H9 (cell line): ENCODE measurements around the gene DIPK1C. TPM values are rescaled to one million over a fixed set of nuclear protein-coding genes. Genes with fewer than 3 reads are reported as not detected.

Experiments
- DNase-seq: peaks from one replicate; pipeline ENCODE4 v3.0.0-alpha.2; 2017
- H2AFZ ChIP-seq: one replicate; pipeline ENCODE4 v1.6.1; 2013; ENCODE audit warnings: mild to moderate bottlenecking, low read length, control low read depth, moderate library complexity
- H2AK5ac ChIP-seq: 2 replicates; pipeline ENCODE4 v1.6.1; 2013; ENCODE audit warnings: low read length, control low read depth, mixed read lengths; ENCODE audit not compliant: insufficient read length
- H2BK120ac ChIP-seq: one replicate; pipeline ENCODE4 v1.6.1; 2013; ENCODE audit warnings: low read depth, mild to moderate bottlenecking, low read length, control low read depth, inconsistent platforms; ENCODE audit not compliant: poor library complexity, severe bottlenecking
- H2BK12ac ChIP-seq: 2 replicates; pipeline ENCODE4 v1.6.1; 2013; ENCODE audit warnings: low read length, control low read depth, mixed read lengths, low read depth; ENCODE audit not compliant: insufficient read length
- H2BK15ac ChIP-seq: 2 replicates; pipeline ENCODE4 v1.6.1; 2013; ENCODE audit warnings: low read depth, low read length, control low read depth
- H2BK20ac ChIP-seq: one replicate; pipeline ENCODE4 v1.6.1; 2013; ENCODE audit warnings: low read depth, mild to moderate bottlenecking, low read length, control low read depth, inconsistent platforms; ENCODE audit not compliant: poor library complexity, severe bottlenecking
- H2BK5ac ChIP-seq: 2 replicates; pipeline ENCODE4 v1.6.1; 2013; ENCODE audit warnings: low read length, control low read depth, mixed read lengths; ENCODE audit not compliant: insufficient read length
- H3K14ac ChIP-seq: 2 replicates; pipeline ENCODE4 v1.6.1; 2013; ENCODE audit warnings: low read length, control low read depth; ENCODE audit not compliant: insufficient read depth
- H3K18ac ChIP-seq: 2 replicates; pipeline ENCODE4 v1.6.1; 2013; ENCODE audit warnings: low read depth, mild to moderate bottlenecking, mixed read lengths, low read length, control low read depth; ENCODE audit not compliant: insufficient read length
- H3K23ac ChIP-seq: 2 replicates; pipeline ENCODE4 v1.6.1; 2013; ENCODE audit warnings: low read length, control low read depth, mixed read lengths, low read depth; ENCODE audit not compliant: insufficient read length
- H3K23me2 ChIP-seq: 2 replicates; pipeline ENCODE4 v1.6.1; 2013; ENCODE audit warnings: low read depth, mild to moderate bottlenecking, mixed read lengths, low read length, control low read depth; ENCODE audit not compliant: insufficient read length, poor library complexity, severe bottlenecking
- H3K27ac ChIP-seq: 2 replicates; pipeline ENCODE4 v1.5.1; 2013; ENCODE audit warnings: low read length, control low read depth, mixed read lengths, low read depth; ENCODE audit not compliant: insufficient read length
- H3K27me3 ChIP-seq: 2 replicates; pipeline ENCODE4 v1.6.1; 2013; ENCODE audit warnings: low read length, control low read depth, inconsistent platforms; ENCODE audit not compliant: insufficient read depth
- H3K4ac ChIP-seq: 2 replicates; pipeline ENCODE4 v1.6.1; 2013; ENCODE audit warnings: low read depth, mild to moderate bottlenecking, control low read depth, inconsistent platforms, low read length, moderate library complexity
- H3K4me1 ChIP-seq: 2 replicates; pipeline ENCODE4 v1.6.1; 2013; ENCODE audit warnings: low read length, control low read depth, inconsistent platforms; ENCODE audit not compliant: insufficient read depth
- H3K4me2 ChIP-seq: 2 replicates; pipeline ENCODE4 v1.6.1; 2013; ENCODE audit warnings: low read length, control low read depth, mixed read lengths; ENCODE audit not compliant: insufficient read length, insufficient read depth
- H3K56ac ChIP-seq: 2 replicates; pipeline ENCODE4 v1.6.1; 2013; ENCODE audit warnings: low read depth, mild to moderate bottlenecking, mixed read lengths, low read length, control low read depth; ENCODE audit not compliant: insufficient read length
- H3K79me1 ChIP-seq: 2 replicates; pipeline ENCODE4 v1.6.1; 2013; ENCODE audit warnings: low read depth, mild to moderate bottlenecking, moderate library complexity, low read length, control low read depth, inconsistent platforms; ENCODE audit not compliant: insufficient read depth, poor library complexity, severe bottlenecking
- H3K79me2 ChIP-seq: 2 replicates; pipeline ENCODE4 v1.6.1; 2013; ENCODE audit warnings: low read length, control low read depth, inconsistent platforms; ENCODE audit not compliant: insufficient read depth
- H3K9ac ChIP-seq: 2 replicates; pipeline ENCODE4 v1.6.1; 2013; ENCODE audit warnings: low read length, control low read depth, mixed read lengths; ENCODE audit not compliant: insufficient read length; ENCODE audit errors: extremely low read depth
- H3K9me3 ChIP-seq: one replicate; pipeline ENCODE4 v1.6.1; 2013; ENCODE audit warnings: low read depth, low read length, inconsistent platforms; ENCODE audit not compliant: control insufficient read depth
- H3T11ph ChIP-seq: one replicate; pipeline ENCODE4 v1.6.1; 2013; ENCODE audit warnings: mild to moderate bottlenecking, low read length, control low read depth, inconsistent platforms
- H4K20me1 ChIP-seq: one replicate; pipeline ENCODE4 v1.6.1; 2013; ENCODE audit not compliant: control insufficient read depth, insufficient read length, insufficient read depth
- H4K5ac ChIP-seq: 2 replicates; pipeline ENCODE4 v1.6.1; 2013; ENCODE audit warnings: low read depth, mild to moderate bottlenecking, mixed read lengths, low read length, control low read depth; ENCODE audit not compliant: insufficient read length
- H4K8ac ChIP-seq: replicated peaks from 2 replicates; pipeline ENCODE4 v1.6.1; 2013; ENCODE audit warnings: low read length, control low read depth, mixed read lengths, low read depth; ENCODE audit not compliant: insufficient read length
- H4K91ac ChIP-seq: 2 replicates; pipeline ENCODE4 v1.6.1; 2013; ENCODE audit warnings: low read depth, mild to moderate bottlenecking, moderate library complexity, mixed read lengths, low read length, control low read depth; ENCODE audit not compliant: insufficient read length
- H3K27ac Mint-ChIP-seq, 3 experiments: 2 replicates in 2 of 3; 3 replicates in 1 of 3; pipeline ENCODE4 v1.8.0; 2020 to 2021; ENCODE audit warnings: mixed read lengths in 3 of 3, mild to moderate bottlenecking in 1 of 3, moderate library complexity in 1 of 3
- H3K27me3 Mint-ChIP-seq: 2 replicates; pipeline ENCODE4 v1.8.0; 2021; ENCODE audit warnings: low read depth, mild to moderate bottlenecking, moderate library complexity, mixed read lengths
- H3K36me3 Mint-ChIP-seq, 3 experiments: 2 replicates in 2 of 3; 3 replicates in 1 of 3; pipeline ENCODE4 v1.8.0; 2020 to 2021; ENCODE audit warnings: low read depth in 3 of 3, mixed read lengths in 3 of 3; ENCODE audit not compliant: insufficient read depth in 1 of 3
- H3K4me1 Mint-ChIP-seq, 2 experiments: 2 replicates each; pipeline ENCODE4 v1.8.0; 2020; ENCODE audit warnings: mixed read lengths in 2 of 2
- H3K4me3 Mint-ChIP-seq, 2 experiments: 2 replicates in 1 of 2; 3 replicates in 1 of 2; pipeline ENCODE4 v1.8.0; 2020 to 2021; ENCODE audit warnings: mild to moderate bottlenecking in 2 of 2, mixed read lengths in 2 of 2, moderate library complexity in 1 of 2
- H3K9me3 Mint-ChIP-seq, 2 experiments: 2 replicates in 1 of 2; 3 replicates in 1 of 2; pipeline ENCODE4 v1.8.0; 2020; ENCODE audit warnings: mild to moderate bottlenecking in 2 of 2, mixed read lengths in 2 of 2, moderate library complexity in 1 of 2
- WGBS: extraction: QIAGEN DNeasy Blood & Tissue Kit; methylation state at CpG from one replicate; pipeline ENCODE4 v1.1.7; 2013; ENCODE audit warnings: missing lambda C conversion rate, low lambda C conversion rate, mixed read lengths; ENCODE audit not compliant: insufficient read length; ENCODE audit errors: extremely low coverage; 5-methylcytosine and 5-hydroxymethylcytosine counted together
- total RNA-seq: library from RNA; stranded (reverse); gene quantifications from 2 replicates; pipeline ENCODE4 v1.2.1, GENCODE V29; 2021
- TF ChIP-seq, protein P1 (sequence below): fragments of 200-600 bp; sonication (generic); conservative IDR thresholded peaks from 3 replicates; pipeline ENCODE4 v1.8.0; 2021; ENCODE audit warnings: antibody characterized with exemption, mild to moderate bottlenecking

The DIPK1C gene
- total RNA-seq, 1 experiment from 2014 or later, result not detected

DNA sequence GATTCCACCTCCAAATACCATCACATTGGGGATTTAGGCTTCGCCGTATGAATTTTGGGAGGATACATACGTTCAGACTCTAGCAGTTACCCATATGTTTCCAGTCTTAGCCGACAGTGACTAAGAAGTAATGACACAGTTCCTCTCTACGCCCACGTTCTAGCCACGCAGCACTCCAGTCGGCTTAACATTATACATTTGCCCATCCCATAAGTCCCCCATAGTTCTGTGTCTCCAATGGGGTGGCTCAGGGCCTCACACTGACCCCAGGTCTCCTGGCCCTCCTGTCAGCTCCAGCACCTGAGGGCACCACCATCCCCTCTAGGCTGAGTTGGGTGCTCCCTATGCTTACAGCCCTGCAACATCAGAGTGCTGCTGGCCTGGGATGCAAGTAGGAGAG is 20.7 kb upstream of the DIPK1C start:
- H3K4me1 Mint-ChIP-seq, result peaks cover 3 to 4% of the 10 kb centered on the region in 2 experiments; a peak in 3 of 4 replicates
- Histone ChIP-seq H3K18ac (no peak overlapping the region), H3K9me3 (no peaks in the 10 kb centered on the region), H2BK120ac (no peak overlapping the region), H3K27me3 (no peaks in the 10 kb centered on the region), H2AFZ (no peak overlapping the region), H3K79me1 (no peaks in the 10 kb centered on the region), H3K23me2 (no peaks in the 10 kb centered on the region), H3K23ac (no peak overlapping the region), H3T11ph (no peak overlapping the region), H4K5ac (no peak overlapping the region), H3K4me2 (no peak overlapping the region), H3K79me2 (no peaks in the 10 kb centered on the region), H3K9ac (no peak overlapping the region), H3K4me1 (no peaks in the 10 kb centered on the region), H4K20me1 (no peaks in the 10 kb centered on the region), H2BK5ac (no peak overlapping the region), H2AK5ac (no peak overlapping the region), H2BK15ac (no peak overlapping the region), H2BK20ac (no peak overlapping the region), H3K56ac (no peak overlapping the region), H4K8ac (no peak overlapping the region), H3K4ac (no peak overlapping the region), H3K27ac (no peak overlapping the region), H3K14ac (no peak overlapping the region), H2BK12ac (no peak overlapping the region), H4K91ac (no peak overlapping the region)
- no peak overlapping the region; a peak in 1 of 7 replicates for H3K27ac Mint-ChIP-seq
- TF ChIP-seq, protein P1, sequence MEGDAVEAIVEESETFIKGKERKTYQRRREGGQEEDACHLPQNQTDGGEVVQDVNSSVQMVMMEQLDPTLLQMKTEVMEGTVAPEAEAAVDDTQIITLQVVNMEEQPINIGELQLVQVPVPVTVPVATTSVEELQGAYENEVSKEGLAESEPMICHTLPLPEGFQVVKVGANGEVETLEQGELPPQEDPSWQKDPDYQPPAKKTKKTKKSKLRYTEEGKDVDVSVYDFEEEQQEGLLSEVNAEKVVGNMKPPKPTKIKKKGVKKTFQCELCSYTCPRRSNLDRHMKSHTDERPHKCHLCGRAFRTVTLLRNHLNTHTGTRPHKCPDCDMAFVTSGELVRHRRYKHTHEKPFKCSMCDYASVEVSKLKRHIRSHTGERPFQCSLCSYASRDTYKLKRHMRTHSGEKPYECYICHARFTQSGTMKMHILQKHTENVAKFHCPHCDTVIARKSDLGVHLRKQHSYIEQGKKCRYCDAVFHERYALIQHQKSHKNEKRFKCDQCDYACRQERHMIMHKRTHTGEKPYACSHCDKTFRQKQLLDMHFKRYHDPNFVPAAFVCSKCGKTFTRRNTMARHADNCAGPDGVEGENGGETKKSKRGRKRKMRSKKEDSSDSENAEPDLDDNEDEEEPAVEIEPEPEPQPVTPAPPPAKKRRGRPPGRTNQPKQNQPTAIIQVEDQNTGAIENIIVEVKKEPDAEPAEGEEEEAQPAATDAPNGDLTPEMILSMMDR, result no peak
- no peak overlapping the region for H3K4me3 Mint-ChIP-seq
- peaks cover 4% of the 10 kb centered on the region; the same call in 1 of the 2 replicates for H3K27me3 Mint-ChIP-seq
- no peaks in the 10 kb centered on the region; a peak in 1 of 5 replicates for H3K9me3 Mint-ChIP-seq
- DNase-seq, result no peak
- WGBS, result no CpG with 5 or more reads among the region's 8 CpGs
- no peaks in the 10 kb centered on the region for H3K36me3 Mint-ChIP-seq
